Skeletal muscle cell (primary cell): ENCODE measurements around the gene LRRC7.

Experiments
- DNase-seq: peaks from one replicate; pipeline ENCODE4 v3.0.0-alpha.2; 2010; ENCODE audit warnings: low read depth
- H3K4me3 ChIP-seq: 2 replicates; pipeline ENCODE4 v1.5.1; 2011; ENCODE audit warnings: low read depth, mild to moderate bottlenecking, control low read depth, low read length, moderate library complexity

Gene LRRC7

DNA sequence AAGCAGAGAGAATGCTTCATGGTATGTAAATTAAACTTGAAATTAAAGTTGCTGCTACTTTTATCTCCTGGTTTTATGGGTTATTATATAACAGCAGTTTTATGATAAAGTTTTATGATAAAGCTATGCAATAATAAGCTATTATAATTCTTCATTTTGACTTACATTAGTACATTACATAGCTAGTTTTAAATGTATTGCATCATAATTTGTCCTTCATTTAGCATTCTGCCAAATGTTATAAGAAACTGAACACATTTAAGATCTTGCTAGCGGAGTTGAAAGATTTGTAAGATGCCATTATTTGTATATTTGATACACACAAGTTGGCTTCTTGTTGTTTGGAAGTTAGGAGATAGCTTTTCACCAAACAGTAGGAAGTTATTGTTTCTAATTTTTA, 536.0 kb downstream of the LRRC7 start:
- no peak for DNase-seq
- no peak overlapping the region for H3K4me3 ChIP-seq

DNA sequence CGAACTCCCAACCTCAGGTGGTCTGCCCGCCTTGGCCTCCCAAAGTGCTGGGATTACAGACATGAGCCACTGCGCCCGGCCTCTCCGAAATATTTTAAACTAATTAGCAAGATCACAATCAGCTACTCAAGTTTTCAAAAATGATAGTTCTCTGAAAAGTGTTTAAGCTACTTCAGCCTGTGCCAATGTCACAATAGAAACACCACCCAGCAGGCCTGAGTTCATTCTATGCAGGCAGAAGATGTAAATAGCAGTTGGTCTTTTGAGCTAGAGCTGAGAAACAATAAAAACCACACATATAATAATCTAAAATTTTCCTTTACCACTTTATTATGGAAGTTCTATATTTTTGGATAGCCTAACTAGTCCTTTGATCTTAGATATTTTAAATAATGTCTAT, 541.5 kb downstream of the LRRC7 start:
- H3K4me3 ChIP-seq = no peak overlapping the region
- no peak for DNase-seq

DNA sequence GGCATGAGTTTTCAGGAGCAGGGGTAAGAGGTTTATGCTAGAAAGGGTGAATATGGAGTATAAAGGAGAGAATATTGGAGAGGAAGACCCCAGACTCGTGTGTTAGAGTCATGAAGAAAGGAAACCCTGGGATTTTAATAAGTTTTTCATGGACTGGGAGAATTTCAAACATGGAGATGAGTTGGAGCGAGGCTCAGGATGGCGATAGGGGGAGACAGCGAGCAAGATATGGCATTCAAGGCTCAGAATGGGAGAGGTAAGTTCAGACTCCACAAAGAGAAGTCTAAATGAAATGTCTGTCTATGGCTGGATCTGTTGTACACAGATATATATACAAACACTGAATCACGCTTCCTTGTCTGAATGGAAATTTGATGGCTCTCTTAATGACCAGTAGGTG, 545.1 kb downstream of the LRRC7 start:
- DNase-seq = no peak
- H3K4me3 ChIP-seq = no peak overlapping the region

DNA sequence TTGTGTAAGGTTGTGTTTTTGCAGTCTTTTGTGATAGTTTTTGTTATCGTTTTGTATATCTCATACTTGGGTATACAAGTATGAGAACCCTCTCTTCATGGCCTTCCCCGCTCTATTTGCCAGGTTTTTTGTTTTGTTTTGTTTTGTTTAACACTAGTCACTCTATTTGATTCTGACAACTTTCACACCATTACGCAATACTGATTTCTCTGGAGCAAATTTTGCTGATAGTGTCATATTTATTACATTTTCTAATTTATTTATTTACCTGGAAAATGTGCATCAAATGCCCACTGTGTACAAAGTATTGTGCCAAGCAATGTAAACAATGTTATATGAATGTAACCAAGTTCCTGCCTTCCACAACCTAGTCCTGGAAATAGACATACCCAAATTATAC, 547.6 kb downstream of the LRRC7 start:
- DNase-seq = no peak
- H3K4me3 ChIP-seq = no peak overlapping the region

DNA sequence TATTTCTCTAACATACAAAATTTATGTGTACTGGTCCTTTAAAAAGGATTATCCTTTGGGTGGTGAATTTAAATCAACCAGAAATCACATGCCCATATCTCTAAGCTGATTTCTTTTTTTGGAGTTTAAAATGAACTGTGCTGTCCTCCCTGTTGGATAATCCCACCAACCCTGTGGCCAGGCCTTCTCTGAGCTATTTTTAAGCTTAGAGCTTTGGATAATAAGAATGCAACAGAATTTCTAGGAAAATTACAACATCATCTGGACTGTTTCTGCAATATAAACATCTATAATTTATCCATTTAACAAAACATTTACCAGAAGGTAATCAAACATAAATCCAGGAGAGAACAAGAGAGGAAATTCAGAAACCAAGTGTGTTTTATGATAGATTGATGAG, 549.3 kb downstream of the LRRC7 start:
- DNase-seq = no peak
- no peak overlapping the region for H3K4me3 ChIP-seq

DNA sequence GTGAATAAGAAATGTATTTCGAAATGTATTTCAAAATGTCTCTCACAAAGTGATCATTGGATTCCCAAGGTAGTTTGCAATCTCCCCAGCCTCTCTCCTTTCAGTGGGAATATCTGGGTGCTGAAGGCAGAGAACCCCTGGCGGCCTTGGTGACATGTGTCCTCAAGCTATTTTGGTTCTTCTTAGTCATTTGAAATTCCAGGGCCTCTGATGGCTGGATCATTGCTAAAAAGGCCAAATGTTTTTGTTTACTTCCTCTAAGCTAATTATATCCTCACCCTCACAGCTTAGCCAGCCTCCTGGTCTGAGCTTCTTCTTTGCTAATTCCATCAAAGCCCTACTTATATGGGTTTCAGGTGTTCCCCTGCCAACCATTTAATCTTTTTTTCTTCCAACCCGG, 566.4 kb downstream of the LRRC7 start:
- no peak for DNase-seq
- H3K4me3 ChIP-seq = no peak overlapping the region

DNA sequence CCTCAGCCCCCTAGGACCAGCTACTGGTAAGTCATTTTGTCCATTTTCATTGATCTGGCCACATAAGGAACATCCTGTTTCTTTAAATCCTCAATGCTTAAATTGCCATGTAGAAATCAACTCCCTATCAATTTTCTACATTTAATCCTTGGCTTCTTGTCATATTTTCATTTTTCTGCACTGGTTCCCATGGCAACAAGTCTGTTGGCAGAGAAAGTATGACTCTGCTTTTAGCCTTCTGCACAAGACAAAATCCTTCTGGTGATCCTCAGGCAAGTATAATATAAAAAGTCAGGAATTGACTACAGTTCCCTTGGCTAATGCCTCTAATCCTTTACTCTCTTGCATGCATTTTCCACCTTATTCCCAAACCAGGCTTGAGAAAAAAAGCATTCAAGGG, 572.6 kb downstream of the LRRC7 start:
- H3K4me3 ChIP-seq = no peak overlapping the region
- DNase-seq = no peak

DNA sequence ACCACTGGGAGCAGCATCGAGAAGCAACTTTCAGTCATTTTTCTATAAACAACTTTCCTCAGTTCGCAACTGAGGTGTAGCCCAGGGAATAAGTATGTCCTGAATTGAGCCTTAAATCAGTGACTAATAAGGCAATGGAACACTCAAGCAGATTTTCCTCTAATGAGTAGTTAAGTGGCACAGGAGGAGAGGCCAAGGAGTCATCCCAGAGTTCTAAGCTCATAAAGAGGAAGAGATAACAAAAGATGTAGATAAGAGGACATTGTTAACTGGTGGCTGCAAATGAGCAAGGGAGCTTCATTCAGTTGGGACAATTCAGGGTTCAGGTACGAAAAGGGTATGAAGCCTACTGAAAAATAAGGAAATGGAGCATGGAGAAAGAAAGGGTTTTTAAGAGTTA, 573.2 kb downstream of the LRRC7 start:
- H3K4me3 ChIP-seq = no peak overlapping the region
- DNase-seq = no peak

DNA sequence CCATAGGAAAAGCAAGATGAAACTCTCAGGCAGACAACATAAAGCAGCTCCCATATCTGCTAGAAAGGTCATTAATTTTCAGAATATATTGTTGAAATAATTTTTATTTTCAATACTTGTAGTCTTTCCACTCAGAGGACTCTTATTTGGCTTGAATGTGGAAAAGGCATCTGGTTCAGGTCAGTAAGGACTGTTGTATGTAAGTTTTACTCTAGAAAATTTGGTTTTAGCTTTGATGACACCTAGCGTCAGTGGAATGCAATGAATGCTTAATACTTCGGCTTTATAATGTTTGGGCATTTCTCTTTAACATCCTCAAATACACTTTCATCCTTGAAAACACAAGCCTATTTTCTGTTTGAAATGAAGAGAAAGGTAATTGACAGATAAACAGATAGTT, 574.4 kb downstream of the LRRC7 start:
- no peak for DNase-seq

DNA sequence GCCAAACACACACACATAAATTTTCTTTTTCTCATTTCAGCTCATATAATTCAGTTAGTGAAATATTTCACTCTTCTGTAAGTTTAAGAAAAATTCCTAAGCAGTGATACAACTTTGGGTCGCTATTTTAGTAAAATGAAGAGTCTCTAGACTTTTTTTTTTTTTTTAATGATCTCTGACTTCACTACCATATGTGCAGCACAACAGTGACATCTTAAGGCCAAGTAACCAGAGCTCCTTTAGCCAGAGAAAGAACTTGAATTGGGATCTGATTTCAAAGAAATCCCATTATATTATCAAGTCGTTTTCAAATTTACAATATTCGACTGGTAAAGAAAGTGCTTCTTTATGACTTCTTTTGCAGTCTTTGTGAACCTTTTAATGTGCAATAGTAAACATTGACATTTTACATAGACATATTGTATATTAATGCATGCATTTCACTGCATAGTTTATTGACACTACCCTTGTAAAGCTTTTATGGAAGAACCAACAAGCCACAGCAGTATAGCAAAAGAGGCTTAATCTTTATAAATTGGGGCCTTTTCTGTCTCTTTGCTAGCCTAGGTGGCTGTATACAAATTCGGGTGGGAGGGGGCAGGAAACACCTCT, 575.4 kb downstream of the LRRC7 start:
- no peak for DNase-seq
- no peak overlapping the region for H3K4me3 ChIP-seq

More for the DNA sequence above, 574.4 kb downstream of the LRRC7 start:
- H3K4me3 ChIP-seq = no peak overlapping the region

DNA sequence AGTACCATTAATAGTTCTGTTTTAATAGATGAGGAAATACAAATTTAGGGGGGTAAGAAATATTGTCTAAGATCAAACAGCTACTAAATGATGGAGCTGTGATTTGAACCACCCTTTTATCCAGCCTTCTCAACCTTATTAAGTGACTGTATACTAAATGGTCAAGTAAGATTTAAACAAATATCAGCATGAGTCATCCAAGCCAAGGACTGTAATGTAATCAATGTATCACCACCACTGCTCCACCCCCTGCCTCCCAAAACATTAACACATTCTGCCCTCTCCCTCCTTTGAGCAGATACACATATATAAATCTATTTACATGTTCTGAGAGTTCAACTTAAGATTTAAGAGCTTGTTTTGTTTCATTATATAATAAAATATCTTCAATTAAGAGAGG, 578.8 kb downstream of the LRRC7 start:
- no peak overlapping the region for H3K4me3 ChIP-seq
- no peak for DNase-seq

DNA sequence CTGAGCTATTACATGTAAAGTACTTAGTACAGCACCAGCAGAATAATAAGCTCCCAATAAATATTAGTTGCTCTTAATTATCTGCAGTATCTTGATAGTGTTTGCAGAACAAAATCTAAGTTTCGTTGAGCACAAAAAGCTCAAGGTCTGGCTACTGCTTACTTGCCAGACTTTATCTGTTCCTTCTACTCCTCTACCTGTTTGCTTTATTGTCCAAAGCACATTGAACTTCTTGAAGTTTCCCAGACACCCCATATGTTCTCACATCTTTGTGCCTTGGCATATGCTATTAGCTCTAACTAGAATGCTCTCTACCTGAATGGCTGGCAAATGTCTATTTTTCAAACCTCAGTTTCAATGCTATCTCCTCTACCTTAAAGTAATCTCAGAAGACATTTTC, 582.7 kb downstream of the LRRC7 start:
- DNase-seq = no peak
- H3K4me3 ChIP-seq = no peak overlapping the region

DNA sequence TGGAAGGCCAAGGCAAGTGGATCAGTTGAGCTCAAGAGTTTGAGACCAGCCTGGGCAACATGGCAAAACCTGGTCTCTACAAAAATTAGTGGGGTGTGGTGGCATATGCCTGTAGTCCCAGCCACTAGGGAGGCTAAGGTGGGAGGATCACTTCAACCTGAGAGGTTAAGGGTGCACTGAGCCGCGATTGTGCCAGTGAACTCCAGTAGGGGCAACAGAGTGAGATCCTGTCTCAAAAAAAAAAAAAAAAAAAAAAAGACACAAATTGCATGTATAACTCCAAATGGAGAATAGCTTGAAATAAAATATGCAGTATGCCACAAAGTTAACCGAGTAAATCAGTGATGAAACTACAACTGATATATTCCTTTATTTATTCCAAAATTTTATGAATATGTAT, 586.0 kb downstream of the LRRC7 start:
- no peak for DNase-seq
- H3K4me3 ChIP-seq = no peak overlapping the region

DNA sequence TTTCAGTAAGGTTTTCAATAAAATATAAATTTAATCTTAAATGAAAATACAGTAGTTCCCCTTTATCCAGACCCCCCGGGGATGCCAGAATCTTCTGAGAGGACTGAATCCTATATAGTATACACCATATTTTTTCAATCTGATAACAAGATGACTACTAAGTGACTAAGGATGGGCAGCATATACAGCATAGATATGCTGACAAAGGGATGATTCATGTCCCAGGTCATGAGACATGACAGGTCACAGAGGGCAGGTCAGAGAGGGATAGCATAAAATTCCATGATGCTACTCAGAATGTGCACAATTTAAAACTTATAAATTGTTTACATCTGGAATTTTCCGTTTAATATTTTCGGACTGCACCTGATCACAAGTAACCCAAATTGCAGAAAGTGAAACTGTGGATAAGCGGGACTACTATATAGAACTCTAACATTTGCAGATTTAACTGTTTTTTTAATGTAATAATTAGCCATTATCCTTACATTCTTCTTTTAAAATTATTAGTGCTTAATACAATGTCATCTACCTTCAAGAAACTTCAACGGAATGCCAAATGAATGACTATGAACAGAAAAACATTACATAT, 588.9 kb downstream of the LRRC7 start:
- no peak for DNase-seq
- no peak overlapping the region for H3K4me3 ChIP-seq

DNA sequence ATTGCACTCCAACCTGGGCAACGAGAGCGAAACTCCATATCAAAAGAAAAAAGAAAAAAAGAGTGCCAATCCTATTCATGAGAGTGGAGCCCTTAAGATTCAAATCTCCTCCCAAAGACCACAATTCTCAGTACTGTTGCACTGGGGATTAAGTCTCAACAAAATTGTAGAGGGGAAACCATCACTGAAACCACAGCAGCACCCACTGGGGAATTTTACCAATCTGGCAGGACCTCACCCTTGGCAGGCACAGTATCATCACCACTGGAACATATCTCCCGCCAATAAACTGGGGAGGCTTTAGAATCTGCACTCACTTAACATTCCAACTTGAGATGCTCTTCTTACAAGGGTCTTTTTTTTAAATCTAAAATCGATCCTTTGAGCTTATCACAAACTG, 596.6 kb downstream of the LRRC7 start:
- DNase-seq = no peak
- no peak overlapping the region for H3K4me3 ChIP-seq

DNA sequence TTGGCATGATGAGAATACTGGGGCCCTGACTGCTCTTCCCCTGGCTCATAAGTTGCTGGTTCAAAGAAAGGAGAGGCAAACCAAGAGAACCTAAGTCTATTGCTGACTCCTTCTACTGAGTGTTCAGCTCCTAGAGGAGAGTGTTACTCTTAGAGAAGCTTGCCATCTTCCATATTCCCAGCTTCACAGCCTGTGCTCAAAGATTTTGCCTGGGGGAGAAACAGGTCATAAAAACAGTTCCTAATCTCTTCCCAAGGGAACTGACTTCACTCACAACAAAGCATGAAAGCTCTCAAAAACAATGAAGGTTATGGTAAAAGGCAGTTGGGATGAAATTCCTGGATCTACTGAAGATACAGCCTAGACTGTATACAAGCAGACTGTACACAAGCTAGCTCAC, 600.6 kb downstream of the LRRC7 start:
- no peak for DNase-seq
- H3K4me3 ChIP-seq = no peak overlapping the region

DNA sequence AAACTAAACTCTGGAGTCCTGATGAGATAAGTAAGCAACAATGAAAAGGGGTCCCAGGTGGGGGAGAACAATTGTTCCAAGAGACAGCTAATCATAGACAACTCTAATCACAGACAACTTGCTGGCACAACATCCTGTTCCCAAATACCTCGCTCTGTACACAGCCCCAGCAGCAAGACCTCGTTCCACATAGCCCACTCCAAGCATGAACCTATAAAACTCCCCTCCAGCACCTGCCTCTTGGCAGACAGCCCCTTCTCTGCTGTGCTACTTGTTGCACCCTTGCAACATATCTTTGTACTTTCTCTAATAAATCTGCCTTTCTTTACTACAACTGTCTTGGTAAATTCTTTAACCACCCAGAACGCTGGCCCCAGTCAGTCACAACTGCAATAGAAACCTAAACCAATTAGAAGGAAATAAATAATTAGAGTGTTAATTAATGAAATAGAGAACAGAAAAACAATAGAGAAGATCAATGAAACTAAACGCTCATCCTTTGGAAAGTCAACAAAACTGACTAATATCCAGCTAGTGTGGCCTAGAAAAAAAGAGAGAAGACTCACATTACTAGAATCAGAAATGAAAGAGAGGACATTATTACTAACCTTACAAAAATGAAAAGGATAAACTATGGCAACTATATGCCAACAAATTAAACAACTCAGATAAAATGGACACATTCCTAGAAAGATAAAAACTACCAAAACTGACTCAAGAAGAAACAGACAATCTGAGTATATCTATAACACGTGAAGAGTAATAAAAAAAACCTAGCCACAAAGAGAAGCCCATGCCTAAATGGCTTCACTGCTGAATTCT, 601.5 kb downstream of the LRRC7 start:
- H3K4me3 ChIP-seq = no peak overlapping the region
- no peak for DNase-seq

DNA sequence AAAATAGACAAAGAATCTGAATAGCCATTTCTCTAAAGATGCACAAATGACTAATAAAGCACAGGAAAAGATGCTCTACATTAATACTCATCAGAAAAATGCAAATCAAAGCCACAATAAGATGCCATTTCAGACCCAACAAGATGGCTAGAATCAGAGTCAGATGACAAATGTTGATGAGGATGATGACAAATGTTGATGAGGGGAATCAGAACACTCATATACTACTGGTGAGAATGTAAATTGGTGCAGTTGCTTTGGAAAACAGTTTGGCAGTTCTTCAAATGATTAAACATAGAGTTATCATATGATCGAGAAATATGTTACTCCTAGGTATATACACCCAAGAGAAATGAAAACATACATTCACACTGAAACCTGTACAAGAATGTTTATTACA, 603.8 kb downstream of the LRRC7 start:
- no peak overlapping the region for H3K4me3 ChIP-seq
- no peak for DNase-seq
